ENCODE data around the gene NID2.

NID2 gene

DNA sequence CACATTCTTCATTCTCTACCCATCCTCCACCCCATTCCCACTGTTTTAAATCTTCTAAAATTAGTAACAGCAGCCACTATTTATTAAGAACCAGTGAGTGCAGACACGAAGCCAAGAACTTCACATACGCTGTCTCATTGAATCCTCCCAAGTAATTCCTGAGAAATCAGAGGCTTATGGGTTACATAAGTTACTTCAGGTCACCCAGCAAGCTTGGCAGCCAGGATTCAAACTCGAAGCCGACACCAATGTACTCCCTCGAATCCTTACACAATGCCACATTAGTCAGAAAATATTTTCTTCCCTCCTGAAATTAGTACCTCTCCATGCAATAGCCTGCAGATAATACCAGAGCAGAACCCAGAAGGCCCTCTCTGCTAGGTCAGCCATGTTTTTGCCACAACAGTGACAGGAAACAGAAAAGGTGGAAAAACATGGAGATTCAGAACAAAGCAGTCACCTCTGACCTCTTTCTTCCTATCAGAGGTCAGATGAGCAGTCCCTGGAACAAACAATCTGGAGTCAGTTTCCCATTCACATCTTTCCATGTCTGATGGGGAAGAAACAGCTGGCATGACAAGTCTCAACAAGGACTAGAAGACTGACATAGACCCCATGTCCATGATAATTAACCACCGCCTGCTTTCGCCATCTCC lies 16.4 kb downstream of the NID2 start:
- no peak for DNase-seq

- DNase-seq, result no peak
These were observed 17.0 kb downstream of the NID2 start for GRCh38 chr14:52051871-52052270.

- DNase-seq, result no peak
These were observed 17.6 kb downstream of the NID2 start for GRCh38 chr14:52051251-52051650.

GRCh38 chr14:52049721-52050588 lies 18.9 kb downstream of the NID2 start:
- DNase-seq, result no peak

DNA sequence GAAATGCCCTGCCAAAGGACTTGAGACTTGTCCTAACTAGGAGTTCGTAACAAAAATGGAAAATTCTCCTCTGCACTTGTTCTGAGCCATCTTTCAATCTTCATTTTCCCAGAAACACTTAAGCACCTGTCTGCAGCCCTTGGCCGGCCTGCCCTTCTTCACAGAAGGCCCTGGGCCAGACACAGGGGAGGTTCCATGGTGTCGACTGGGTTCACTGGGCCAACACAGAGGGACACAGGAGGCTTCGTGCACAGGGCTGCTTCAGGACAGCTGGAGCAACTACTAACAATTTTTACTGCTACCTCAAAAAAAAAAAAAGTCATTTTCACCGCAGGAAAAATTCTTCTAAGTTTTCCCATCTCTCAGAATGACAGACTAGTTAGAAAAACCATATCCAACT lies 19.6 kb downstream of the NID2 start:
- no peak for DNase-seq

DNA sequence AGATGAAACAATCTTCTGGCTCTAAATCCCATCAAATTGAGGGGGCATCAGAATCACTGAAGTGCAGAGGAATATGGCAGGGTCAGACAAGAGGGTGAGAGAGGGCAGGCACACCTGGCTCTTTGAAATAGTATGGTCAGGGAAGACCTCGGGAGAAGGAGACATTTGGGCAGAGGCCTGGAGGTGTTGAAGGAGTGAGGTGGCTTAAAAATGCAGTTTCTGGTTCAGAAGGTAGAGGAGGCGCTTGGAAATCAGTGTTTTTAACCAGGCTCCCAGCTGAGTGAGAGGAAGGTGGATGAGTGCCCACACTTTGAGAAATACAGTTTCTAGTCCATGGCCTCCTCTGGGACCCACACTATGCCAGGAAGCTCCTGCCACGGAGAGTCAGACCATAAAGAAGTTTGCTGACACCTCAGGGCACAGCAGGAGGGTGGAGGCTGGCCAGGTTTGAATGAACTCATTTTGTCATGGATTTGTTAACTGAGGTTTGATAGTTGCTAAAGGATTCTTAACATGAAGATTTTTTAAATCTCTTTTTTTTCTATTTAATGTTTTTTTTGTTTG lies 20.1 kb downstream of the NID2 start:
- DNase-seq, result no peak

DNA sequence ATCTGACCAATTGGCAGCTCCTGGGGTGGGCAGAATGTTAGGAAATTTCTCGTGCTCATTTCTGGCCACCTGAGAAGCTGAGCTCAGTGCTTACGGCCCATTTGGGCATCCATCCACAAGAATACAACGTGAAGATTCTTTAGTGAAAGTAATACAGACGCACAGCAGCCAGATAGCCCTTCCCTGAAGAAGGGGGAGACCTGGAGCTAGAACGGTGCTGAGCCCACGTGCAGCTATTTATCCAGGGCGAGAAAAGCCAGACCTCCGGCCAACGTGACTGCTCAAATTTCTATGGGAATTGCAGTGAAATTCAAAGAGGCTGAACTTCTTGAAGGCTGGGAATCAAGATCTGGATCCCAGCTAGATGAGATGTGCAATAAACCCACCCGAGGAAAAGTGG lies 20.7 kb downstream of the NID2 start:
- no peak for DNase-seq

- DNase-seq, result no peak
These were observed 22.4 kb downstream of the NID2 start for GRCh38 chr14:52046376-52046917.

DNA sequence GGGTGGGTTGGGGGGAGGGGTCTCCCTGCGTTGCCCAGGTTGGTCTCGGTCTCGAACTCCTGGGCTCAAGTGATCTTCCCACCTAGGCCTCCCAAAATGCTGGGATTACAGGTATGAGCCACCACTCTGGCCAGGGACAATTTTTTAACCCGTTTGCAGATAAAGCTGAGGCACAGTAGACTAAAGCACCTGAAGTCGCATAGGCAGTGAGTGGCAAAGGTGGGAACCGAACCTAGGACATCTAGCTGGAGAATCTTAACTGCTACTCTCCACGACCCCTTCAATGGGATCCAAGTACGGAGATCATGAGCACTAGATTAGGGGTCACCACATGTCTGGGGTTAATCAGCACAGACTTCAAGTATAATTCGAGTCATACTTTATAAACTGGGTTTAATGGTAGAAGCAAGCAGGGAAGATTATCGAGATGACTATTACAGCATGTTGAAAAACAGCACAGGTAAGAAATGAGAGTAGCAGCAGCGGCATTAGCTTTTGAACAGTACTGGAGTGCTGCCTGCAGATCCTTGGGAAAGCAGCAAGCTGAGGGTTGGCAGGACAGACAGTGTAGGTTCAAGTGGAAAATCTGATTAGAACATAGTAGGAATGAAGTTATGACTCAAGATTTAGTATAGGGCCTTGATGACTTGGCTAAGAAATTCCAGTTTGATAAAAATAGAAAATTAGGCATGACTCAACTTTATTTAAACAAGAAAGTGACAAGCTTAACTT lies 23.9 kb downstream of the NID2 start:
- DNase-seq, result no peak

DNA sequence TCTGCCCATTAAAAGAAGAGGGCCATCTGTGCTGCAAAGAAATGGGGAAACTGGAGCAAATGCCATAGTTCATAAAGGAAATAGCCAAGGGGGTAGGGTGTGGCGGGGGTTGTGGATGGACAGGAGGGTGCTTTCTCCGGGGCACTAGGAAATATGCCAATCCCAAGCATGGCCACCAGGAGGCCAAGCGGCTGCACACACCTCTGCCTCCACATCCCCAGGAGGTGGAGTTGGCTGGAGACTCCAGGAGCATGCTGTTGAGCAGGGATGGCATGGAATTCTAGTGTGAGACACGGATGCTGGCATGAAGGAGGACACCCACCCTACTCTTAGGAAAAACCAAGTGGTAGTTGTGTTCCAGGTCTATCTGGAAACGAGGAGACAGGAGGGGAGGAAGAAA lies 25.2 kb downstream of the NID2 start:
- DNase-seq, result no peak

DNA sequence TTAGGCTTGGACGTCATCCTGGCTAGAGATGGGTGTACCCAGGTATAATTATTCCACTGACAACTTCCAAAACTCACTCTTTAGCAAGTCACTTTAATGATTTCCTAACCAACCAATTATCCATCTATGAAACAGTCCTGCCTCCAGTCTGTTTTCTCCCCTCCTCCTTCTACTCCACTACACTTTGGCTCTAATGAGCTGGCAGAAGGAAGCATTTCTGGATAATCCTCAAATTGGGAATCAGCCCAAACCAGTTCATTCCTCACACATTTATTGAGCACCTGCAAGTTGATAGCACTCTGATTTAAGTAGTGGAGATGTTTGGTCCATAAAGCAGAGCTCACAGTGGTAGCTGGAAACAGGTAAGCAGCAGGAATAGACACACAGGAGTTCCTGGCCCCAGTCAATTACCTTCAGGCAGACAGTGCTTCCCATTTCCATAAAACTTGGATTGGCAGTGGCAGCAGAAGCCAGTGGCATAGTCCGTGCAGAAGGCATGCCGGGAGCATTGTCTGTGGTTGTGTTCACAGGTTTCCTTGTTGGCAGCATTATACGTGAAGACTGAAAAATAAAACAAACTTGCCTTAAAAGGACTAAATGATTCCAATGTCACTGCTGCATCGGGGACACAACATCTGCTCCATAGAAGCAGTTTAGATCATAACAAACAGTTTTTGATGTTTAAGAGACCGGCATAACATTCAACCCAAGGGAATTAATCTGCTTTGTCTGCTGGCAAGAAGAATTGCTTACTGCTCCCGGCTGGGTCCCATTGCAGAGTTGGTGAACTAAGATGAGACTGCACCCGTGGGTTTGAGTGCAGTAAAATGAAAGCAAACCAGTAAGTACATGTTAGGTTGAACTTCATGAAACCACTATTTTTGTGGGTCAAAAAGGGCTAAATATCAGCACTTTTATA lies 26.2 kb downstream of the NID2 start:
- no peak for DNase-seq

GRCh38 chr14:52040598-52040997 lies 28.3 kb downstream of the NID2 start:
- no peak for DNase-seq

DNA sequence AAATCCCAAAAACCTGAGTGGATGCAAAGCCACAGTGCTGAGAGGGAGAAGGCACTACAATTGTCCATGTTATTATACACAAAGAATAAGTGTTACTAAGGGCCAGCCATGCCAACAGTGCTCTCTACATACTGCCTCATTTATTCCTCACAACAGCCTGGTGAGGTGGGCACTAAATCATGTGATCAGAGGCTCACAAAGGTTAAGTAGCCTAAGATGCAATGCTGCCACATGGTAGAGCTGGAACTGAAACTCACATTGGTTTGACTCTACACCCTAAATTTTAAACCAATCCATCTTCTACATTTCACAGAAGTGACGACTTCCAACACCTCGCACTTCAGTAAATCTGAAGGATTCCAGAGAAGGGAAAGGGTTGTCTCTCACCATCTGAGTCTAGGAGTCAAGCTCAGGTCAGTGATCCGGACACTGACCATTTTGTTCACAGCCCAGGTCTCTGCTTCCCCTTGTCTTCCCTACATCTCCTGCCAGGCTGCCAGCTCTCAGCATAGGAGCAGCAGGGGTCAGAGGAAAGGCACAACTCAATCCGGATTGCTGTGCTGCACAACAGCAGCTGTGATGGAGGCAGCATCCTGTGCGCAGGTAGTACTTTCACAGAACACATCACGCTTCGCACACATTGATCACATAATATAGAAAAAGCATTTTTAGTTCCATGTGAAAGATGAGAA lies 29.6 kb downstream of the NID2 start:
- no peak for DNase-seq

- DNase-seq, result no peak
These were observed 35.7 kb downstream of the NID2 start for GRCh38 chr14:52033101-52033642.

DNA sequence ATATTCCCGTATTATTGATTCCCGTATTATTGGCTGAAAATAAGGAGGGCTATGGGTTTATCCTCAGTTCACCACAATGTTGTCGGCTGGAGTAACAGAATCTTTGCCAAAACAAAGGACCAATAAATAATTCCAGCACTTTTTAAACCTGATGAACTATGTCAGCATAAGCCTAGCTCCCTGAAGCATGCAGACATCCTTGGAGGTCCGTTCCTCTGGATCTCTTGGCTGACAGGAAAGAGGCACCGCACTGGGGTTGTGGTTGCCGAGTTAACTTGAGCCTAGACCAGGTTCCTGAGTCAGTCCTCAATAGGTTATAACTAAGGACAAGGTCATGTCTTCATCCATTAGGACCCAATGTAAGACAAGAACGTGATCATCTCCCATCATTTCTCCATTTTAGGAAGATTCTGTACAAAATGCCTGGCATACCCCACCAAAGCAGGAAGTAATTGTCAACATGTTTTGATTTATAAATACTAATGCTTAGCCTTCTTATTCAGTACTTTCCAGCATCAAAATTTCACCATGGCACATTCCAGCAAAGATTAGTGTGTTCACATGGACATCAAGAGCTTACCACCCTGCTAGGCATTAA lies 36.6 kb downstream of the NID2 start:
- no peak for DNase-seq

DNA sequence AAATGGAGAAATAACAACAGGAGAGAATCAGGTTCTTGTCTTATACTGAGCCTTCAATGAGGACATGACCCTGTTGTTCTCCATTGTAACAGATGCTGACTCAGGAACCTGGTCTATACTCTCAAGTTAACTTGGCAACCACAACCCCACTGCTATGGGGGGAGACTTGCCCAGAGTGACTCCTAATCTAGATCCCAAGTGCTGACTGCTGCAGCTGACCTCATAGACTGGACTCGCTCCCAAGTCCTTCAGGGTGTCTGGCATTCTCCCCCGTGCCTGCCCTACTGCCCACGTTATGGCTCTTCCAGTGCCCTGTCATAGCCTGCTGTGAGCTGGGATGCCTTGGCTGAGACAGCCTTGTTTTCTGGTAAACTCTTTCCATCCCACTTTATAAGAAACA lies 37.1 kb downstream of the NID2 start:
- no peak for DNase-seq

- DNase-seq, result no peak
These were observed 39.0 kb downstream of the NID2 start for GRCh38 chr14:52029881-52030280.

GRCh38 chr14:52026901-52027300 lies 42.0 kb downstream of the NID2 start:
- no peak for DNase-seq

DNA sequence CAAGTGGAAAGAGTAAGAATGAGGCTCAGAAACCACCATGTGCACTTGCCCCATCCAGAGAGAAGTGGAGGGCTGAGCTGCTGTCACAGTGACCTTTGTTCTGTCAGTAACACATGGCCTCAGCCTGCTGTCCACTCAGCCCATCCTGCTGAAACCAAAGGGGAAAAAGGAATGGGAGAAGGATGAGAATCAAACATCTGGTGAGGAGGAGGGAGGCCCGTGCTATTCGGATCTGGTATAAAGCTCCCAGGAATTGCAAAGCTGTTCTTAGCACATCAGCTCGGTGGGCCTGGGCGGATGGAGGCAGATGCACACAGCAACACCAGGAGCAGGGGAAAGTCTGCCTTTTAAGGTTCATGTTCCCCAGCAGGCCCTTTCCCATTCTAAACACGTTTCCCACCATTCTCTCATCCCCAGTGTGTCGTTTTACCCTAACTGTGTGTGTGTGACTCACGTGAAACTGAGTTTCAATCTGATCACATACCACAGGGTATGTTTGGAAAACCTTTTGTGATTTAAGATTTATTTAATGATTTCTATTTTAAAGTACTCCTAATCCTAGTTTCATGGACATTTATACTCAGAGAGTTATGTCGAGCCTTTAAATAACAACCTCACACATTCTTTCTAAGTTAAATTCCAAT lies 42.7 kb downstream of the NID2 start:
- DNase-seq, result no peak

DNA sequence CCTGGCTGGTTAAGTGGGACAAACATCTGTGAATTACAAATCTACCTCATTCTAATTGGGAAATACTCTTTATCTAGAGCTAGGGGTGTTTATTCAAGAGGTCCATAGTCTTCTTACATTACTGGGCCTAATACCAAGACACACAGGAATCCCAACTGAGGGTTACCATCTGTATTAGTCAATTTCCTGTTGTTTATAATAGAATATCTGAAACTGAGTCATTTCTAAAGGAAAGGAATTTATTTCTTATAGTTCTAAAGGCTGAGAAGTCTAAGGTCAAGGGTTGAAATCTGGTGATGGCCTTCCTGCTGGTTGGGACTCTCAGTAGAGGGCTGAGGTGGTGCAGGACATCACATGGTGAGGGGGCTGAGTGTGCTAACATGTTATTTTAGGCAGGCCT lies 43.5 kb downstream of the NID2 start:
- no peak for DNase-seq

All from GF-D8 (cell line).